Nephron (organoid): Measurements from ENCODE around the gene PEX5L.
A peak's percentile ranks its signal among the peaks of the same experiment; 100 is the strongest.
"Not testable (repeated sequence)": the region's sequence is repeated elsewhere in the genome, so short reads cannot be mapped to it uniquely, and the experiment has no call there.

Experiments
- H3K27ac Mint-ChIP-seq, 3 experiments: 2 replicates each; pipeline ENCODE4 v1.8.0; 2020; ENCODE audit warnings: mixed read lengths in 3 of 3, mild to moderate bottlenecking in 2 of 3, moderate library complexity in 1 of 3
- H3K27me3 Mint-ChIP-seq: 2 replicates; pipeline ENCODE4 v1.8.0; 2021; ENCODE audit warnings: low read depth, mild to moderate bottlenecking, moderate library complexity, mixed read lengths
- H3K36me3 Mint-ChIP-seq: 2 replicates; pipeline ENCODE4 v1.8.0; 2020; ENCODE audit warnings: low read depth, mixed read lengths
- H3K4me1 Mint-ChIP-seq: 2 replicates; pipeline ENCODE4 v1.8.0; 2020; ENCODE audit warnings: mixed read lengths
- H3K4me3 Mint-ChIP-seq, 3 experiments: 2 replicates each; pipeline ENCODE4 v1.8.0; 2020; ENCODE audit warnings: mild to moderate bottlenecking in 3 of 3, mixed read lengths in 3 of 3, moderate library complexity in 2 of 3
- H3K9me3 Mint-ChIP-seq: 2 replicates; pipeline ENCODE4 v1.8.0; 2020; ENCODE audit warnings: mixed read lengths
- TF ChIP-seq, protein P1 (sequence below), 3 experiments: fragments of 200-600 bp; sonication (generic); IDR thresholded peaks; one replicate each; pipeline ENCODE4 v1.5.0; 2021; ENCODE audit warnings: antibody characterized with exemption in 3 of 3; ENCODE audit not compliant: unreplicated experiment in 3 of 3

PEX5L gene

DNA sequence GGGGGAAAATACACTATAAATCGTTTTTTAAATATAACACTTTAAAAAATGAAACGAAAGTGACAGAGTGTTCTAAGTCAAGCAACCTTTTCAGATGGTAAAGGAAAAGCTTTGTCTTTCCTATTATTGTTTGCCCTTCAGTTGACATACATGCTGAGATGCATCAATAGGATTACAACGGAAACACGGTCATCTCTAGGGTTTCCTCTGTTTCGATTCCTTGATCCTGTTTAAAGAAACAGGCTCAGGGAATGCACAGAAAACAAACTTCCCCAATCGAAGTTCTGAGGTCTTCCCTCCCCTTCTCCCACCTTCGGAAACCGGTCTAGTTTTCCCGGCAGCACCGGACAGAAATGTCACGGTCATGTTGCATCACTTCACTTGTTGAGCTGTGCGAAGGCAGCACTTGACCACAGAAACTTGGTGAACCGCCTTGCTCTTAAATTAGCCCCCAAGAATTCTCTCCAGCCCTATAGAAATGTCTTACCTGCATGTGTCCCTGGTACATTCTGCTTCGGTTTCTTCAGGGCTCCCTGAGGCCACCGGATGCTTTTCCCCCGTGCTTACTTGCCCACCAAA, 556 bp downstream of the PEX5L start:
- Mint-ChIP-seq H3K4me1 (peaks cover 8% of the 10 kb centered on the region), H3K27ac (no peak overlapping the region), H3K4me3 (peak overlapping the region; percentile 76 to 80 (median 78)), H3K36me3 (no peaks in the 10 kb centered on the region), H3K9me3 (no peaks in the 10 kb centered on the region), H3K27me3 (peaks cover 90% of the 10 kb centered on the region)
- TF ChIP-seq, protein P1, sequence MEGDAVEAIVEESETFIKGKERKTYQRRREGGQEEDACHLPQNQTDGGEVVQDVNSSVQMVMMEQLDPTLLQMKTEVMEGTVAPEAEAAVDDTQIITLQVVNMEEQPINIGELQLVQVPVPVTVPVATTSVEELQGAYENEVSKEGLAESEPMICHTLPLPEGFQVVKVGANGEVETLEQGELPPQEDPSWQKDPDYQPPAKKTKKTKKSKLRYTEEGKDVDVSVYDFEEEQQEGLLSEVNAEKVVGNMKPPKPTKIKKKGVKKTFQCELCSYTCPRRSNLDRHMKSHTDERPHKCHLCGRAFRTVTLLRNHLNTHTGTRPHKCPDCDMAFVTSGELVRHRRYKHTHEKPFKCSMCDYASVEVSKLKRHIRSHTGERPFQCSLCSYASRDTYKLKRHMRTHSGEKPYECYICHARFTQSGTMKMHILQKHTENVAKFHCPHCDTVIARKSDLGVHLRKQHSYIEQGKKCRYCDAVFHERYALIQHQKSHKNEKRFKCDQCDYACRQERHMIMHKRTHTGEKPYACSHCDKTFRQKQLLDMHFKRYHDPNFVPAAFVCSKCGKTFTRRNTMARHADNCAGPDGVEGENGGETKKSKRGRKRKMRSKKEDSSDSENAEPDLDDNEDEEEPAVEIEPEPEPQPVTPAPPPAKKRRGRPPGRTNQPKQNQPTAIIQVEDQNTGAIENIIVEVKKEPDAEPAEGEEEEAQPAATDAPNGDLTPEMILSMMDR (IDR thresholded peaks at IDR 0.05; ENCODE audit: unreplicated experiment in 3 of 3) = no peak

- Mint-ChIP-seq H3K36me3 (no peaks in the 10 kb centered on the region), H3K9me3 (no peaks in the 10 kb centered on the region), H3K4me3 (no peak overlapping the region)
Observed at GRCh38 chr3:180026997-180027396, 9.7 kb downstream of the PEX5L start.

GRCh38 chr3:180018543-180018942, 18.2 kb downstream of the PEX5L start:
- no peaks in the 10 kb centered on the region for H3K27me3 Mint-ChIP-seq
- TF ChIP-seq, protein P1 (IDR thresholded peaks at IDR 0.05; ENCODE audit: unreplicated experiment in 3 of 3) = no peak

More at GRCh38 chr3:180026997-180027396, 9.7 kb downstream of the PEX5L start:
- Mint-ChIP-seq H3K4me1 (no peaks in the 10 kb centered on the region), H3K27me3 (peaks cover 6% of the 10 kb centered on the region), H3K27ac (no peak overlapping the region)
- TF ChIP-seq, protein P1 (IDR thresholded peaks at IDR 0.05; ENCODE audit: unreplicated experiment in 3 of 3) = no peak

GRCh38 chr3:180017846-180018245, 18.9 kb downstream of the PEX5L start:
- H3K4me1 Mint-ChIP-seq = no peaks in the 10 kb centered on the region
- no peaks in the 10 kb centered on the region for H3K9me3 Mint-ChIP-seq
- no peaks in the 10 kb centered on the region for H3K36me3 Mint-ChIP-seq
- TF ChIP-seq, protein P1 (IDR thresholded peaks at IDR 0.05; ENCODE audit: unreplicated experiment in 3 of 3) = no peak
- H3K27me3 Mint-ChIP-seq = no peaks in the 10 kb centered on the region
- no peak overlapping the region for H3K4me3 Mint-ChIP-seq
- H3K27ac Mint-ChIP-seq = no peak overlapping the region

More at GRCh38 chr3:180018543-180018942, 18.2 kb downstream of the PEX5L start:
- H3K36me3 Mint-ChIP-seq = no peaks in the 10 kb centered on the region
- H3K27ac Mint-ChIP-seq = no peak overlapping the region
- H3K9me3 Mint-ChIP-seq = no peaks in the 10 kb centered on the region
- H3K4me1 Mint-ChIP-seq = no peaks in the 10 kb centered on the region
- no peak overlapping the region for H3K4me3 Mint-ChIP-seq

- Mint-ChIP-seq H3K27me3 (no peaks in the 10 kb centered on the region), H3K27ac (no peak overlapping the region), H3K36me3 (no peaks in the 10 kb centered on the region), H3K9me3 (peaks cover 7% of the 10 kb centered on the region), H3K4me3 (no peak overlapping the region), H3K4me1 (no peaks in the 10 kb centered on the region)
- TF ChIP-seq, protein P1 (IDR thresholded peaks at IDR 0.05; ENCODE audit: unreplicated experiment in 3 of 3) = no peak
Observed at GRCh38 chr3:180011927-180012326, 24.8 kb downstream of the PEX5L start.

- H3K27me3 Mint-ChIP-seq, H3K9me3 Mint-ChIP-seq, H3K4me1 Mint-ChIP-seq, H3K27ac Mint-ChIP-seq, H3K36me3 Mint-ChIP-seq, H3K4me3 Mint-ChIP-seq: not testable (repeated sequence)
Observed at GRCh38 chr3:180008318-180008717, 28.4 kb downstream of the PEX5L start.
